Thoracic aorta (tissue), 2 donors: ENCODE results near the gene CLEC17A. TPM values are rescaled to one million over a fixed set of nuclear protein-coding genes. Genes with fewer than 3 reads are reported as not detected.
"Not testable (repeated sequence)": the region's sequence is repeated elsewhere in the genome, so short reads cannot be mapped to it uniquely, and the experiment has no call there.

Experiments
- ATAC-seq: fragments of 150-250 bp; one replicate; pipeline ENCODE4 v1.8.0; 2017; ENCODE audit warnings: low read depth; ENCODE audit not compliant: insufficient number of reproducible peaks, low FRiP score
- DNase-seq: peaks from one replicate; pipeline ENCODE4 v3.0.0-alpha.2; 2020; ENCODE audit warnings: low spot score
- H3K27ac ChIP-seq, 2 donors: fragments of 200-600 bp; sonication (generic); 1 replicate in 1 of 2; 2 replicates in 1 of 2; pipeline ENCODE4 v1.5.1; 2016; ENCODE audit warnings: mild to moderate bottlenecking in 2 of 2, moderate library complexity in 2 of 2
- H3K27me3 ChIP-seq: fragments of 200-600 bp; sonication (generic); replicated peaks from 2 replicates; pipeline ENCODE4 v1.6.0; 2016; ENCODE audit warnings: mild to moderate bottlenecking; ENCODE audit not compliant: insufficient read depth
- H3K36me3 ChIP-seq: fragments of 200-600 bp; sonication (generic); one replicate; pipeline ENCODE4 v1.5.1; 2016
- H3K4me1 ChIP-seq, 2 donors: fragments of 200-600 bp; sonication (generic); 1 replicate in 1 of 2; 2 replicates in 1 of 2; pipeline versions ENCODE4 v1.5.1 to v1.6.0; 2016; ENCODE audit warnings: low read depth in 2 of 2, mild to moderate bottlenecking in 1 of 2; ENCODE audit not compliant: control insufficient read depth in 1 of 2
- H3K4me3 ChIP-seq: fragments of 200-600 bp; sonication (generic); 2 replicates; pipeline ENCODE4 v1.5.1; 2016; ENCODE audit warnings: mild to moderate bottlenecking
- H3K9me3 ChIP-seq: fragments of 200-600 bp; sonication (generic); 2 replicates; pipeline ENCODE4 v1.5.1; 2016
- total RNA-seq, 2 donors: library from RNA; depleted of rRNA; stranded (reverse); fragments of >200 nt; gene quantifications; one replicate each; pipeline versions ENCODE4 v1.1.0 to v1.2.3, GENCODE V29; 2016
- TF ChIP-seq, protein P1 (sequence below): fragments of 200-600 bp; sonication (generic); IDR thresholded peaks from one replicate; pipeline ENCODE4 v1.5.1; 2019; ENCODE audit warnings: antibody characterized with exemption

Gene CLEC17A
- total RNA-seq, 2 donors from 2014 or later = not detected

- no peaks in the 10 kb centered on the region for H3K4me1 ChIP-seq
- no peaks in the 10 kb centered on the region for H3K36me3 ChIP-seq
- peaks cover 5% of the 10 kb centered on the region for H3K9me3 ChIP-seq
- TF ChIP-seq, protein P1, sequence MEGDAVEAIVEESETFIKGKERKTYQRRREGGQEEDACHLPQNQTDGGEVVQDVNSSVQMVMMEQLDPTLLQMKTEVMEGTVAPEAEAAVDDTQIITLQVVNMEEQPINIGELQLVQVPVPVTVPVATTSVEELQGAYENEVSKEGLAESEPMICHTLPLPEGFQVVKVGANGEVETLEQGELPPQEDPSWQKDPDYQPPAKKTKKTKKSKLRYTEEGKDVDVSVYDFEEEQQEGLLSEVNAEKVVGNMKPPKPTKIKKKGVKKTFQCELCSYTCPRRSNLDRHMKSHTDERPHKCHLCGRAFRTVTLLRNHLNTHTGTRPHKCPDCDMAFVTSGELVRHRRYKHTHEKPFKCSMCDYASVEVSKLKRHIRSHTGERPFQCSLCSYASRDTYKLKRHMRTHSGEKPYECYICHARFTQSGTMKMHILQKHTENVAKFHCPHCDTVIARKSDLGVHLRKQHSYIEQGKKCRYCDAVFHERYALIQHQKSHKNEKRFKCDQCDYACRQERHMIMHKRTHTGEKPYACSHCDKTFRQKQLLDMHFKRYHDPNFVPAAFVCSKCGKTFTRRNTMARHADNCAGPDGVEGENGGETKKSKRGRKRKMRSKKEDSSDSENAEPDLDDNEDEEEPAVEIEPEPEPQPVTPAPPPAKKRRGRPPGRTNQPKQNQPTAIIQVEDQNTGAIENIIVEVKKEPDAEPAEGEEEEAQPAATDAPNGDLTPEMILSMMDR = no peak
- no peaks in the 10 kb centered on the region for H3K27me3 ChIP-seq
- no peak overlapping the region for H3K4me3 ChIP-seq
- ATAC-seq (no peak), DNase-seq (no peak)
- H3K27ac ChIP-seq = no peak overlapping the region
Observed at GRCh38 chr19:14615623-14616022, 32.7 kb downstream of the CLEC17A start.

- TF ChIP-seq, protein P1 = no peak
Observed at GRCh38 chr19:14616407-14616806, 33.5 kb downstream of the CLEC17A start.

GRCh38 chr19:14619404-14619803 lies 36.5 kb downstream of the CLEC17A start:
- ATAC-seq (no peak), DNase-seq (no peak)
- no peaks in the 10 kb centered on the region for H3K27me3 ChIP-seq
- H3K4me3 ChIP-seq = no peak overlapping the region
- no peaks in the 10 kb centered on the region for H3K4me1 ChIP-seq
- no peak overlapping the region for H3K27ac ChIP-seq
- peaks cover 5% of the 10 kb centered on the region for H3K9me3 ChIP-seq
- TF ChIP-seq, protein P1 = no peak
- H3K36me3 ChIP-seq = no peaks in the 10 kb centered on the region

More at GRCh38 chr19:14616407-14616806, 33.5 kb downstream of the CLEC17A start:
- Histone ChIP-seq H3K4me3 (no peak overlapping the region), H3K36me3 (no peaks in the 10 kb centered on the region), H3K9me3 (peaks cover 5% of the 10 kb centered on the region), H3K27me3 (no peaks in the 10 kb centered on the region), H3K4me1 (no peaks in the 10 kb centered on the region), H3K27ac (no peak overlapping the region)
- DNase-seq (no peak), ATAC-seq (no peak)

- H3K4me1 ChIP-seq = not testable (repeated sequence)
Observed at GRCh38 chr19:14624491-14624890, 41.6 kb downstream of the CLEC17A start.

GRCh38 chr19:14629557-14629956 lies 46.7 kb downstream of the CLEC17A start:
- no peak for DNase-seq
- TF ChIP-seq, protein P1 = no peak
- H3K4me3 ChIP-seq = no peak overlapping the region
- no peaks in the 10 kb centered on the region for H3K36me3 ChIP-seq
- no peak overlapping the region for H3K27ac ChIP-seq
- peaks cover 4% of the 10 kb centered on the region for H3K9me3 ChIP-seq
- H3K4me1 ChIP-seq = no peaks in the 10 kb centered on the region
- no peaks in the 10 kb centered on the region for H3K27me3 ChIP-seq
- ATAC-seq = no peak

More at GRCh38 chr19:14624491-14624890, 41.6 kb downstream of the CLEC17A start:
- H3K27ac ChIP-seq, H3K36me3 ChIP-seq, H3K9me3 ChIP-seq, ATAC-seq, H3K4me3 ChIP-seq, DNase-seq, H3K27me3 ChIP-seq: not testable (repeated sequence)

DNA sequence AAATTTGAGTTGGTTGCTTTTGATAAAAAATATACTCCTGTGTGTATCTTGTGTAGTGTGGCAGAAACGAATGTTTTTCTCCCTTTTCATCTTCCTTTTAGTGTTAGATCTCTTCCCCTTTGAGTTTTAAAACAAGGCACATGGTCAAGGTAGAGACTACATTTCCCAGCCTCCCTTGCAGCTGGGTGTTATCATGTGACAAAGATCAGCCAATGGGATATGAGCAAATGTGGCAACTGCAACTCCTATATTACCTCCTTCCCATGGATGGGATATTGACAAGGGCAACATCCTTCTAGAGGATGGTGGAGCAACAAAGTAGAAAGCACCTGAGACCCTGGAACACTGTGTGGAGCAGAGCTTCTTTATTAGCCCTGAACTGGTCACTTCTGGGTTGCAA lies 49.4 kb downstream of the CLEC17A start:
- TF ChIP-seq, protein P1 = no peak
- no peak for ATAC-seq
- no peaks in the 10 kb centered on the region for H3K4me1 ChIP-seq
- peaks cover 4% of the 10 kb centered on the region for H3K9me3 ChIP-seq
- no peak for DNase-seq
- no peaks in the 10 kb centered on the region for H3K36me3 ChIP-seq
- H3K27ac ChIP-seq = no peak overlapping the region
- H3K27me3 ChIP-seq = no peaks in the 10 kb centered on the region
- no peak overlapping the region for H3K4me3 ChIP-seq
